Measurements from ENCODE around the gene FAM222A. TPM values are rescaled to one million over a fixed set of nuclear protein-coding genes. Genes with fewer than 3 reads are reported as not detected.

Gene FAM222A
- total RNA-seq: under 0.01 and 0.09 TPM in 2 replicates

GRCh38 chr12:109713187-109714070 lies at the start of gene FAM222A:
Gene FAM222A, plus strand, starts transcription at chr12:109713825. Its CDS starts 30,322 bp downstream, at chr12:109744147.

Other genes starting within 250 kb of the FAM222A start
- gene KCTD10, start 236.5 kb upstream of the FAM222A start, total RNA-seq: 61.2 and 83.9 TPM in 2 replicates
- 27.6 and 36.3 TPM in 2 replicates for gene UBE3B, start 236.2 kb upstream of the FAM222A start, total RNA-seq
- gene MMAB, start 140.3 kb upstream of the FAM222A start, total RNA-seq: 55.6 and 57.8 TPM in 2 replicates
- 17.3 and 20.5 TPM in 2 replicates for gene MVK, start 140.0 kb upstream of the FAM222A start, total RNA-seq
- gene TRPV4, start 119.6 kb downstream of the FAM222A start, total RNA-seq: 1.6 and 2.6 TPM in 2 replicates
- gene GLTP, start 166.7 kb downstream of the FAM222A start, total RNA-seq: 51.2 and 58.2 TPM in 2 replicates
- gene TCHP, start 186.4 kb downstream of the FAM222A start, total RNA-seq: 8.4 and 8.8 TPM in 2 replicates